Measurements from ENCODE around the gene CAMTA1. TPM values are rescaled to one million over a fixed set of nuclear protein-coding genes. Genes with fewer than 3 reads are reported as not detected.

The CAMTA1 gene
- total and polyA plus RNA-seq, 4 donors, result 18.0 to 93.5 (median 35.8) TPM

GRCh38 chr1:6884652-6885153, 99.4 kb downstream of the CAMTA1 start:
- Histone ChIP-seq H3K9ac (ENCODE audit: low read depth in 1 of 2, low read length in 2 of 2) (no peak overlapping the region), H3K4me1 (ENCODE audit: control insufficient read depth in 4 of 4, insufficient read depth in 4 of 4, low read length in 3 of 4) (peaks cover 0 to 6% (median 4%) of the 10 kb centered on the region in 4 donors), H3K4me3 (ENCODE audit: low read depth in 1 of 3, low read length in 3 of 3) (no peak overlapping the region), H3K9me3 (ENCODE audit: control insufficient read depth in 4 of 4, low read length in 3 of 4) (no peaks in the 10 kb centered on the region), H3K36me3 (ENCODE audit: control insufficient read depth in 4 of 4, insufficient read depth in 3 of 4, low read depth in 1 of 4, low read length in 3 of 4) (peaks cover 0 to 3% (median under 1%) of the 10 kb centered on the region in 4 donors), H3K27ac (ENCODE audit: low read depth in 1 of 2, low read length in 2 of 2) (no peak overlapping the region), H3K27me3 (ENCODE audit: control insufficient read depth in 4 of 4, insufficient read depth in 4 of 4, low read length in 3 of 4) (no peaks in the 10 kb centered on the region)
- no peak for DNase-seq (ENCODE audit: low spot score)
- WGBS, result 67% methylated on average over 3 of the region's 3 CpGs
- TF ChIP-seq TAF1 (conservative IDR thresholded peaks at IDR 0.05) (no peak), SP1 (IDR thresholded peaks at IDR 0.05) (no peak), EGR1 (IDR thresholded peaks at IDR 0.05; ENCODE audit: low read depth in 2 of 2) (no peak), NR2F2 (IDR thresholded peaks at IDR 0.05) (no peak), GABPA (IDR thresholded peaks at IDR 0.05 in 1 of 2, conservative IDR thresholded peaks at IDR 0.05 in 1 of 2) (no peak)

GRCh38 chr1:6885426-6885825, 100.2 kb downstream of the CAMTA1 start:
- TF ChIP-seq MAX (IDR thresholded peaks at IDR 0.05) (no peak), SP1 (IDR thresholded peaks at IDR 0.05) (no peak), REST (IDR thresholded peaks at IDR 0.05) (no peak), TAF1 (conservative IDR thresholded peaks at IDR 0.05) (no peak), RXRA (IDR thresholded peaks at IDR 0.05) (no peak), ATF3 (IDR thresholded peaks at IDR 0.05) (no peak), FOXA1 (IDR thresholded peaks at IDR 0.05) (no peak), JUND (IDR thresholded peaks at IDR 0.05) (no peak), EGR1 (IDR thresholded peaks at IDR 0.05; ENCODE audit: low read depth in 2 of 2) (no peak), CTCF (IDR thresholded peaks at IDR 0.05; ENCODE audit: low read depth, low read length, missing input control) (no peak), FOXA2 (IDR thresholded peaks at IDR 0.05) (no peak), YY1 (IDR thresholded peaks at IDR 0.05) (no peak), GABPA (IDR thresholded peaks at IDR 0.05 in 1 of 2, conservative IDR thresholded peaks at IDR 0.05 in 1 of 2) (no peak)
- H3K36me3 ChIP-seq (ENCODE audit: control insufficient read depth in 4 of 4, insufficient read depth in 3 of 4, low read depth in 1 of 4, low read length in 3 of 4), result peaks cover 0 to 3% (median under 1%) of the 10 kb centered on the region in 4 donors
- H3K9ac ChIP-seq (ENCODE audit: low read depth in 1 of 2, low read length in 2 of 2), result no peak overlapping the region
- H3K4me1 ChIP-seq (ENCODE audit: control insufficient read depth in 4 of 4, insufficient read depth in 4 of 4, low read length in 3 of 4), result peaks cover 0 to 6% (median 4%) of the 10 kb centered on the region in 4 donors
- 94% methylated on average over 2 of the region's 2 CpGs for WGBS
- DNase-seq (ENCODE audit: low spot score), result no peak
- H3K4me3 ChIP-seq (ENCODE audit: low read depth in 1 of 3, low read length in 3 of 3), result no peak overlapping the region
- H3K27me3 ChIP-seq (ENCODE audit: control insufficient read depth in 4 of 4, insufficient read depth in 4 of 4, low read length in 3 of 4), result no peaks in the 10 kb centered on the region
- no peaks in the 10 kb centered on the region for H3K9me3 ChIP-seq (ENCODE audit: control insufficient read depth in 4 of 4, low read length in 3 of 4)
- no peak overlapping the region for H3K27ac ChIP-seq (ENCODE audit: low read depth in 1 of 2, low read length in 2 of 2)

Data from liver (tissue), 9 donors.